Glomerular visceral epithelial cell (primary cell): ENCODE measurements around the gene TBC1D9B.

Experiments
- DNase-seq: peaks from one replicate; pipeline ENCODE4 v3.0.0-alpha.2; 2016; ENCODE audit errors: extremely low spot score

TBC1D9B gene

DNA sequence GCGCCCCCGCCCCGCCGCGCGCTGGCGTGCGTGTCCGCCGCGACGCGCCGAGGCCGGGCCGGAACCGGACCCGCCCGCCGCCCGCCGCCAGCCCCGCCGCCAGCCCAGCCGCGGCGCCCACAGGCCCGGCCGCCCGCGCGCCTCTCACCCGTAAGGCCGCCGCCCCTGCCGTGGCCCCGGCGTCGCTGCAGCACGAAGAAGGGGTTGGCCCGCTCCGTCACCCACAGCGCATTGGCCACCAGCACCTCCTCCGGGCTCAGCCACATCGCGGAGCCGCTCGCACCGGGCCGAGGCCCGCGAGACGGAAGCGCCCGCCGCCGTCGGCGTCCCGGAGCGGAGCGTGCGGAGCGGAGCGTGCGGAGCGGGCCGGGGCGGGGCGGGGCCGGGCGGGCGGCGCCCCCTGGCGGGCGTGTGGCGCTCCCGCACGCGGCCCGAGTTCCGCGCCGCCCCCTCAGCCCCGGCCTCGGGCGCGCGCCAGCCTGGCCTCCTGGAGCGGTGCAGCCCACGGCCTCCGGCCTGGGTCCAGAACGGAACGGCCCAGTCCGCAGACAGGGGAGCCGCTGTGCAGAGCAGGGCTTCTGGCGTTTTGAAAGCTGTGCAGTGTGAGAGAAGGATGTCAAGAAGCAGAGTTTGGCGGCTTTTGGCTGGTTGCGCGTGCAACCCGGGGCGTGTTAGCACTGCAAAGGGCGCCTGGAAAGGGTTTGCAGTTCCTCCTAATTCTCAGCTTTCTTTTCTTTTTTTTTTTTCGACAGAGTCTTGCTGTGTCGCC lies at the start of gene TBC1D9B:
TBC1D9B (minus strand) TSS at position 342 of the 769 bp plus-strand sequence; CDS start at position 266, 76 bp downstream.
- peak; percentile 82 for DNase-seq

DNA sequence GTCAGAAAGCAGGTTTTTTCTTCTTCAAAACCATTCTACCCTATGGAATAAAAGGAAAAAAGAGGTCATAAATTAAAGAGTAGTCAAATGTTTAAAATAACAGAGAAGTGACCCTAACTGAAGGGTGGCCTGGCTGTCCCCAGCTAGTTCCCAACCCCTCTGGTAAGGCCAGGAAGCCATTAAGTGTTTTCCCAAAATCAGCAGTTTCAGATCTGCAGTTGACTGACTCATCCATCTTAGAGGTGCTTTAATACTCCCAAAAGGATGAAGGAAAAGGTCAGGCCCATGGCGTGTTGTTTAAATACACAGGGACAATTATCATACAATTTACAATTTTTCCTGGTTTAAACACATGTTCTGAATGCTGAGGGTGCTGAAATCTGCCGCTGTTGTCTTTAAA lies 47.9 kb upstream of the TBC1D9B start:
- no peak for DNase-seq

DNA sequence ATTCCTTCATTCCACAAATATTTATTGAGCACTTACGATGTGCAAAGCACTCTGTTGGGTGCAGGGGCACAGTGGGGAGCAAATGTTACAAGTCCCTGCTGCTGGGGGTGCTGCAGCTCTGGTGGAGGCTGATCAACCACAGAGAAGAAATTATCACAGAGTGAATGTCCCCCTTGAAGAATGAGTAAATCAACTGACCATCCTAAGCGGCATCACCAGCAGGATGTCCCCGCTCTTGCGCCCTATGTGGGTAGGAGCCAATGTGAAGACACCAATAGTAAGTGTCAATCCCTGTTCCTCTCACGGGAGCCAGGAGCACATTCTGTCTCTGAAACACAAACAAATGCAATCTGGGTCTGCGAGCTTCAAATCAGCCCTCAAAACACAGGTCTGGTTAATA lies 47.4 kb upstream of the TBC1D9B start:
- no peak for DNase-seq

DNA sequence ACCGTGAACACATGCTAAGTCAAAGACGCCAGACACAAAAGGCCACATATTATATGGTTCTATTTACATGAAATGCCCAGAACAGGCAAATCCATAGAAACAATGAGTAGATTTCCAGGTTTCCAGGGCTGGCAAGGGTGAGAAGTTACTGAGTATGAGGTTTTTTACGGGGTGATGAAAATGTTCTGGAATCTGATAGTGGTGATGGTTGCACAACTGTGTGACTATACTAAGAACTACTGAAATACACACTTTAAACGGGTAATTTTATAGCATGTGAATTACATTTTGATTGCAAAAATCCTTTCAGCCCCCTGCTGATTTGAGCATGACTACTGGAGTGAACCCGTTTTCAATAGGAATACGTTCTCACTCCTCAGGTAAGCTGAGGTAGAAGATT lies 46.7 kb upstream of the TBC1D9B start:
- no peak for DNase-seq

DNA sequence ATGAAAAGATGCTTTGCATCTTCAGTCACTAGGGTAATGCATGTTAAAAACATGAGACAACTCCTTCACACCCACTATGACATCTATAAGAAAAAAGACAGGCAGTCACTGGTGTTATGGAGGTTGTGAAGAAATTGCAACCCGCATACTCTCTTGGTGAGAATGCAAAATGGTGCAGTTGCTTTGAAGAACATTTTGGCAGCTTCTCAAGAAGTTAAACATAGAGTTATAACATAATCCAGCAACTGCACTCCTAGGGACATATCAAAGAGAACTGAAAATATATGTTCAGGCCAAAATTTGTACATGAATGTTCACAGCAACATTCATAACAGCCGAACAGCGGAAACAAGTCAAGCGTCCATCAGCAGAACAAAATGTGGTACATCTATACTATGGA lies 46.3 kb upstream of the TBC1D9B start:
- DNase-seq, result no peak

DNA sequence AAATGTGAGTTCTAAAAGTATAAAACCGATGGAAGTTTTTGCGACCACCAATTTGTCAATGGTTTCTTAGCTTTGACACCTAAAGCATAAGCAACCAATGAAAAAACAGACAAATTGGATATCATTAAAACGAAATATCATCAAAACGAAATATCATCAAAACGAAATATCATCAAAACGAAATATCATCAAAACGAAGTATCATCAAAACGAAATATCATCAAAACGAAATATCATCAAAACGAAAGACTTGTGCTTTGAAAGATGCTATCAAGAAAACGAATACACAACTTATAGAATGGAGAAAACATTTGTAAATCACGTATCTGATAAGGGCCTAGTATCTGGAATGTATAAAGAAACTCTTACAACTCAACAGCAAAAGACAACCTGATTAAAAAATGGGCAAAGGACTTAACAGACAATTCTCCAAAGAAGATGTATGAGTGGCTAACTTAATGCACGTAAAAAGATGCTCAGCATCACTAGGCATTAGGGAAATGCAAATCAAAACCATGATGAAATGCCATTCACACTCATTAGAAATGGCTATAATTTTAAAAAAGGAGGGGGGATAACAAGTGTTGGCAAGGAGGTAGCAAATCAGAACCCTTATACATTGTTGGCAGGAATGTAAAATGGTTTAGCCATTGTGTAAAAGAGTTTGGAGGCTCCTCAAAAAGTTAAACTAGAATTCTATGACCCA lies 29.4 kb upstream of the TBC1D9B start:
- DNase-seq, result no peak

DNA sequence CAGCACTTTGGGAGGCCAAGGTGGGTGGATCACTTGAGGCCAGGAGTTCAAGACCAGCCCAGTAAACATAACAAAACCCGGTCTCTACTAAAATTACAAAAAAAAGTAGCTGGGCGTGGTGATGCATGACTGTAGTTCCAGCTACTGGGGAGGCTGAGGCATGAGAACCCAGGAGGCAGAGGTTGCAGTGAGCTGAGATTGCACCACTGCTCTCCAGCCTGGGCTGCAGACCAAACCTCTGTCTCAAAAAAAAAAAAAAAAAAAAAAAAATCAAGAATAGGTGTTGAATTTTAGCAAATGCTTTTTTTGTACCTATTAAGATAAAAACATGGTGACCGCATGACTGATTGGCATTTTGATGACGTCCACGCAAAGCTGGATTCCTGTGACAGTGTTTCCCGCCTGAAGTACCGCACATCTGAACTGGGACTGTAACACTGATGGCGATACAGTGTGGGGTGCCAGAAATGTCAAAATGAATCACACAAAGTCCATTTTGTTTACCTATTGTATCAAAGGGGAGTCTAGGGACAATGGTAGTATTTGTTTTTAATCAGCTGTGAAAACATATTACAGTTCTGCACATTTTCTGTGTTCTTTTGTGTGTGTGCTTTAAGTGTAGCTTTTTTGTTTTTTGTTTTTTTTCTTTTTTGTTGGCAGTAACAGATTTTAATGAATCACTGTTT lies 23.2 kb upstream of the TBC1D9B start:
- DNase-seq, result no peak

DNA sequence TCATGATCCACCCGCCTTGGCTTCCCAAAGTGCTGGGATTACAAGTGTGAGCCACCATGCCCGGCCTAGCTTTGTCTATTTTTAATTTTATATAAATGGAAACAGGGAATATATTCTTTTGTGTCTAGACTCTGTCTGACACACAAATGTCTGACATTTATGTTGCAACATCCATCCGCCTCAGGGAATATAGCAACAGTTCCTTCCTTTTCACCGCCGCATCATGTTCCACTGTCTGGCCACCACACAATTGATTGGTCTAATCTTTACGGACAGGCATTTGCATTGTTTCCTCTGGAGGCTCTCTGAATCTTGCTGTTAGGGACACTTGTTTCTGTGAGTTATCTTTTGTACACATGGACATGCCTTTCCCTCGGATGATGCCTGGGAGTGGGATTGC lies 20.1 kb upstream of the TBC1D9B start:
- DNase-seq, result no peak

DNA sequence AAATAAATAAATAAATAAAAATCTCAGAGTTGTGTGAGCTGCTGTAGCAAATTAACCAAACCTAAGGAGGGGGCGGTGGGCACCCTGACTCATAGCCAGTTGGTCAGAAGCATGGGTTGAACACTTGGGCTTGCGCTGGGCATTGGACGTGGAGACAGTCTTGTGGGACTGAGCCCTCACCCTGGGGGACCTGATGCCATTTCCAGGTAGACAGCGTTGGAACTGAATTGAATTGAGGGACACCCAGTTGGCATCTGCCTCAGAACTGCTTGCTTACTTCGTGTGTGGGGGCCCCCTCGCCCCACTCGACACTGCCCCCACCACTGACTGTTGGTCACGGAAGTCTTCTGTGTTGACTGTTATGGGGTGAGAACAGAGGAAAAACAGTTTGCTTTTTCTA lies 19.0 kb upstream of the TBC1D9B start:
- no peak for DNase-seq

DNA sequence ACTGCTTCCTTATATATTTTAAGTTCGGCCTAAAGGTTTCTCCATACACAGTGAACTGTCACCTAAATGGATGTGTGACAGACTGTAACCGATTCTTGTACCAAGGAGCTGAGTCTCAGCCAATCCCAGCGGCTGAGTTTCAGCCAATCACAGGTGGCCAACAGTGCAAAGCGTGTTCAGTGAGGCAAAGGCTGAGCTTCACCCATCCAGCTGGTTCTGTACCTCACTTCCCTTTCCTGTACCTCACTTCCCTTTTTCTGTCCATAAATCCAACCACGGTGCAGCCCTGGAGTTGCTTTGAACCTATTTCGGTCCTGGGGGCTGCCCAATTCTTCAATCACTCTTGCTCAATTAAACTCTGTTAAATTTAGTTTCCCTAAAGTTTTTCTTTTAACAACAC lies 15.7 kb upstream of the TBC1D9B start:
- DNase-seq, result no peak

DNA sequence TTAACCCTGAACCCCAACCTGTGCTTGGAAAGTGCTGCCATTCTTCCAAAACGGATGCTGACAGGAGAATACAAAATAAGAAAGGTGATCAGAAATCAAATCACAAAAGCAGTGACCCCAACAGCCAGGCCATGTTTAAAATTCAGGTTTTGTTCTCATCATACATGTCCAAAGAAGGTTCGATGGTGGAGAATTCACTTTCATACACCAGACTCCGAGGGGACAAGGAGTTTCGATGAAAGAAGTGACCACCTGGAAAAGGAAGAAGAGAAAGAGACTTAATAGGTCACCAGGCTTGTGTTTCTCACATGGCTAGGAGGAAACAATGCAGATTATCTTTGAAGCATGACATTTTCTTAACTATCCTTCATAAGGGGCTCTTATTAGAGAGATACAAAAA lies 12.5 kb upstream of the TBC1D9B start:
- DNase-seq, result no peak

DNA sequence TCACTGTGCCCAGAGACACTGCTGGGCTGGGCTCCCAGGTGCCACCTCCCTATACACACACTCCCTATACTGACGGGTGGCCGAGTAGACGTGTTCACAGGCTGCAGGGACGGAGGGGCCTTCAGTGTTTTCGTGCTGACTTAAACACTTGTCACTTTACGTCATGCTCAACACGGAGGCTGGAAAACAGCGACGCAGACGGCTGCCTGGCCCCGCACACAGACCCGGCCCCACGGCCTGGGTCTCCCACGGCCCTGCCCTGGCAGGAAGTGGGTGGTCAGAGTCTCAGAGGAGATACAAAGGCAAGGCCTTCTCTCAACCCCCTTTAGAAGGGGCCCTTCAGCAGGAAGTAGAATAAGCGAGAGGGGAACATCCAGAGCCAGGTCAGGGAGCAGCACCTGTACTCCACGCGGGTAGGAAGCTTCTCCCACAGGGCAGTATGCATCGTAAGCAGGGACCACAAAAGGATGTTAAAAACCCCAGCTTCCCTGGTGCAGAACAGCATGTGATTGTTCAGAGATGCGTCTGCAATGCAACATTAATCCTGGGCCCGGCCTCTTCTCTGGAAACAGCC lies 11.9 kb upstream of the TBC1D9B start:
- no peak for DNase-seq

DNA sequence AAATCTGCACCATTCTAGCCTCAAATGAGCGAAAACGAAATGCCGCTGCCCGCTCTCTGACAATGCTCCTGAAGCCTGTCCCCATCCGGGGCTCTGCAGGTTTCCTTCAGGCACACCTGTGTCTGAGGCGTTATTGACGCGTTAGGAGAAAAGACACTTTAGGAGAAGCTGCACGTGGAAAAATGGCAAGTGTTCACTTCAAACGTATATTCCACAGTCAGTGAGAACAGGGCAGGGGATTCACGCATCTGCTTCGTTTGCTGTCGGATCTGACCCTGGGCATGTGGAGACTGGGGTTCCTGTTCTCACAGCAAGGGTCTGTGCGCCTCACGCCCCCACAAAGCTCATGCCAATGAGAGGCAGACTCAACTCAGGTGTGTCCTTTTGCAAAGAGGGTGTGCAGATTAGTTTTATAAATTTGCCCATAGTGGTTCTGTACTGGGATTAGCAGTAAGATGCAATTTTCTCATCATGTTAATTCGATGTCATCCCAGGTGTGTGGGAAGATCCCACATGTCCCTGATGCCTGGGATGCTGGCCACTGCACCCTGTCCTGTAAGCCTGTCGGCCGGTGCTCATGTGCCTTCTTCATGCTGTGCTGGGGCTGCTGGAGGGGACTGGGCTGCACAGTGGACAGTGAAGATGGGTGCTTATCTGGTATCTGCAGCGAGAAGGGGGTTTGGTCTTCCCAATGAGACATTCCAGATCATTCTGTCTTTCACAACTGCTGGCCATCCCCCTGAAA lies 11.2 kb upstream of the TBC1D9B start:
- DNase-seq, result no peak

DNA sequence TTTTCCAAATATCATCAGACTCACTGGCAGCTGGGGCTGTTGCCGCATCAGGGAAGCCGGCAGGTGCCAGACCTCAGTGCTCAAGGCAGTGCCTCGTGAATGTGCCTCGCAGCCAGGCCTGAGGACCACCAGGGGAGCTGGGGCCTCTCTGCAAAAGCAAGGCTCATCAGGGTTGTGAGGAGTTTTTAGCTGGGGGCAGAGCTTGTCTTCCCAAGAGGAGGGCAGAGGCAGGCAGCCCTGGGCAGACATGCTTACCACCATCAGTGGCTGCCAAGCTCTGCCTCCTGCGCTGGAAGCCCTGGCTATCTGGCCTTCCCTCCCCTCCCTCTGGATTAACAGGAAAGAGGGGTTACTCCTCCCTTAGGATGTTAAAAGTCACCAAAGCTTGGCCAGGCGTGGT lies 8.8 kb upstream of the TBC1D9B start:
- no peak for DNase-seq

DNA sequence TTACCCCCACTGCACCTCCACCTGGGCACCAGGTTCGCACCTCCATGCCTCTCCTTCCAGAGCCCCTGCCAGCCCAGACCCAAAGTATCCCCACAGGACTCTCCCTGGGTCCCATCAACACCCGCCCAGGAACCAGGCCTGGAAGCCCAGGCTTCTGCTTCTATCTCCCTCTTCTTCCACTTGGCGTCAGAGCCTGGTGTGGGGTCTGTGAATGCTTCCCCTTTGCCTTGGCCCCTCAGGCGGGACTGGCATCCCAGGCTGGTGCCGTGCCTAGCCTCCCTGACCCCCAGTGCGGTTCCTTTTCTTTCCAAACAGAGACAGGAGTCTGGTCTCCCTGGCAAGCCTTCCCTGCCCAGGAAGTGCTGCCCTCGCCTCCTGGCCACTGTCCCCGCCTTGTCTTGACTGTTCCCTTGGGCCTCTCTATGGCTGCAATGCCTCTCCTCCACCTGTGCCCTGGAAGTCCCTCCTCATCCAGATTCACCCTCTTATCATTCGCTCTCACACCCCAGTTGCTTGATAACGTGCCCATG lies 7.8 kb upstream of the TBC1D9B start:
- no peak for DNase-seq

DNA sequence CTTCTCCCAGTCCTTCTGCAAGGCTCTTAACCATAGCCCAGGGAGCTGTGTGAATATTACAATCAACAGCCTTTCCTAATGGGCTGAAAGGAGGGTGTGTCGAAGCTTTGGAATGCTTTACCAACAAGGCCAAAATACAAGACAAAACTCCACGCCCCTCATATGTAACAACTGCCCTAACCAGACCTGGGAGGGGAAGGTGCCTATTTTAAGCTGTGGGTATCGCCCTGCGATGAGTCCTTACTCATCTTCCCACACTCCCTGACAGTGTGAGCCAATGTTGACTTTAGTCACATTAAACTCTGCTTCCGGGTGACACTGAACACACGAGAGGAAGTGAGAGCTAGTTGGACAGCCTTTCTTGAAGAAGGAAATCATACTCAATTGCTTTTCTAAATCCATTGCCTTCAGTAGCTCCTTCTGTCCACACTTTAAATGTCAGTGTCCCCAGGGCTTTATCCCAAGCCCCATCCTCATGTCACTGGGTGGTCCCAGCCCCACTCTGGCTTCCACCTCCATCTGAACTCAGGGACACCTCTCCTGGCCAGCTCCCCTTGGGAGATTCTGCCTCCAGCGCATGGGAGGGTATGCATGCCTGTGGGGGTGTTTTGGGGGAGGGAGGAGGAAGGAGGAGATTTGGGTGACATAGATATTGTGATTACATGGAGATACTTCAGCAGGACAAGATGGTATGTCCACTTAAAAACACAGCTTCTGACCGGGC lies 6.5 kb upstream of the TBC1D9B start:
- peak; percentile 27 for DNase-seq

DNA sequence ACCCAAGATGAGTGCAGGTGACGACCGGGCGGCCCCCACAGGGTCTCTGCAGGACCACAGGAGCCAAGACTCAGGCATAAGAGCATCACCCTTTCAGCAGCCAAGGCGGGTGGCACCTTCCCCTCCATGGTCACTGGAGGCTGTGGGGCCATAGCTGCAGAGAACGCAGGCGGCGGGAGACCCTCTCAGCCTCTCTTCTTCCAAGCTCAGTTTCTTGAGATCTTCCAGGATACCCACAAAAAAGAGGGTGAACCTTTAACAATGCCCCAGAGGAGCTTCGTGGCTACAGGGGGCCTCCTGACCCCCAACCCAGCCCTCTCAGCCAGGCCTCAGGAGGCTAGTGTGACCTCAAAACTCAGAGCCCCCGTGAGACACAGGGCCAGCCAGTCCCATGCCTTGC lies 5.8 kb upstream of the TBC1D9B start:
- DNase-seq, result no peak

DNA sequence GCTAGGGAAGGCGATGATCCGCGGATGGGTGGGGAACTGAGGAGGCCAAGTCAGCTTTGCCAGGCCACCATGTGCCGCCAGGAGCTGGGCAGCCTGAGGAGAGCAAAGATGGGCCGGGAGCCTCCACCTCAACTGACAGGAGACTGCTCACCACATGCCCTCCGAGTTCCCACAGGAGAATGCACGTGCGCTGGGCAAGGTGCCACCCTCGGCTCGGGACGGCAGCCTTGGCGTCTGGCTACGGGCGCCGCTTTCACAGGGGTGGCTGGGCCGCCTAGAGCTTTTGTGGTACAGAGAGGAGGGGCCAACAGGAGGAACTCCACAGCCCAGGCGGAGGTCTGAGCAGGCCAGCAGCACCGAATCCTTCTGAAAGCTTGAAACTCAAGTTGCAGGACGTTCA lies 5.3 kb upstream of the TBC1D9B start:
- DNase-seq, result no peak

DNA sequence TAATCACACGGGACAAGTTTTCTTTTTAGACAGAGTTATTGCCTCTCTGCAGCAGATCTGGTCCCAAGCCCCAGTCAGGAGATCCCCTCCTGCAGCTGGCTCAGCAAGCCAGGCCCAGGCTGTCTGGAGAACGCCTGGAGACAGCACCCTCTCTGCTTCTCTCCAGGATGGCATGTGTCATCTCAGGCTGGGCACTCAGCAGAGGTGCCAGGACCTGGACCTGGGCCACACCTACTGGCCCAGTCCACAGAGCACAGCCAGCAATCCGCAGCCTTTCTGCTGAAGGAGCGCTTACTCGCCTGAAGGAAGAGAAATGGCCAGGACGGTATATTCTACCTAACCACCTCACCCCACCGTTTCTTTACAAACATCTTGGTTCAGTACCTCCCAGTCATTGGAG lies 4.7 kb upstream of the TBC1D9B start:
- DNase-seq, result no peak

DNA sequence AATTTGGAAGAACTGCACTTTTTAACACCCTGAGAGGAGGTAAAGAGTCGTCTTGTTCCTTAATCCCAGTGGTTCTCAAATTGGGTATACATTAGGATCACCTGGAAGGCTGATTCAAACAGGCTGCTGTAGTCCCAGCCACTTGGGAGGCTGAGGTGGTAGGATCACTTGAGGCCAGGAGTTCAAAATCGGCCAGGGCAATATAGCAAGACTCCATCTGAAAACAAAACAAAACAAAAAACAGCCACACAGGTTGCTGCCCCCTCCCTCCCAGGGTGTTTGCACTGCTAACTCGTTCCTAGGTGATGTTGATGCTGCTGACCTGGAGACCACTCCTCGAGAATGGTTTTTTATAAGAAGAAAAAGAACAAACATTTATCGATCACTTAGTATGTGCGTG lies 1.5 kb upstream of the TBC1D9B start:
- no peak for DNase-seq

DNA sequence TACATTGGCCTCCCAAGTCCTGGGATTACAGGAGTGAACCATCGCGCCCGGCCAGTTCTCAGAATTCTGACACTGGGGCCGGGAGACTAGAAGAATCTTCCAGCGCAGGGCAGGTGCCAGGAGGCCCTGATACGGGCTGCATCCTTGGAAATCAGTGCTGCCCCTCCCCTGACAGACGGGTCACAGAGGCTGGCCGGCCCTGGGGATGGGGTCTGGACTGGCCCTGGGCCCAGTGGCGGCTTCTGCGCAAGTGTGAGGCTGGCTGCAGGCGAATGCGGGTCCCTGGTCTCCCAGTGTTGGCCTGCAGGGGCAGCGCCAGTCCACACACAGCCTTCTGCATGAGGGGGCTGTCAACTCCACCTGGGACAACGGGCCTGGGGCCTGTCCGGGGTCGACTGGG lies 831 bp upstream of the TBC1D9B start:
- no peak for DNase-seq
